ENCODE results near the gene CLEC18B.
"Not testable (repeated sequence)": the region's sequence is repeated elsewhere in the genome, so short reads cannot be mapped to it uniquely, and the experiment has no call there.

Gene CLEC18B

DNA sequence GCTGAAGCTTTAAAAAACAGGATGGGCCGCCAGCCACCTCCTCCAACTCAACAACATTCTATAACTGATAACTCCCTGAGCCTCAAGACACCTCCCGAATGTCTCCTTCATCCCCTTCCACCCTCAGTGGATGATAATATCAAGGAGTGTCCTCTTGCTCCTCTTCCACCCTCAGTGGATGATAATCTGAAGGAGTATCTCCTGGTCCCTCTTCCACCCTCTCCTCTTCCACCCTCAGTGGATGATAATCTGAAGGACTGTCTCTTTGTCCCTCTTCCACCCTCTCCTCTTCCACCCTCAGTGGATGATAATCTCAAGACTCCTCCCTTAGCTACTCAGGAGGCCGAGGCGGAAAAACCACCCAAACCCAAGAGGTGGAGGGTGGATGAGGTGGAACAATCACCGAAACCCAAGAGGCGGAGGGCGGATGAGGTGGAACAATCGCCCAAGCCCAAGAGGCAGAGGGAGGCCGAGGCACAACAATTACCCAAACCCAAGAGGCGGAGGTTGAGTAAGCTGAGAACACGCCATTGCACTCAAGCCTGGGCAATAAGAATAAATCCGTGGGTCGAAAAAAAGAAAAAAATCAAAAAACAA, 29.7 kb downstream of the CLEC18B start:
- H3K27me3 ChIP-seq (ENCODE audit: control insufficient read depth in 5 of 5, insufficient read depth in 4 of 5, low read length in 5 of 5); H3K9me3 ChIP-seq (ENCODE audit: control insufficient read depth in 5 of 5, low read length in 5 of 5); H3K36me3 ChIP-seq (ENCODE audit: control insufficient read depth in 5 of 5, insufficient read depth in 5 of 5, low read length in 5 of 5); H3K27ac ChIP-seq (ENCODE audit: low read depth, low read length); H3K9ac ChIP-seq (ENCODE audit: low read length in 5 of 5); H3K4me1 ChIP-seq (ENCODE audit: control insufficient read depth in 5 of 5, insufficient read depth in 5 of 5, low read length in 5 of 5); H3K4me3 ChIP-seq (ENCODE audit: low read depth in 1 of 5, low read length in 5 of 5): not testable (repeated sequence)

DNA sequence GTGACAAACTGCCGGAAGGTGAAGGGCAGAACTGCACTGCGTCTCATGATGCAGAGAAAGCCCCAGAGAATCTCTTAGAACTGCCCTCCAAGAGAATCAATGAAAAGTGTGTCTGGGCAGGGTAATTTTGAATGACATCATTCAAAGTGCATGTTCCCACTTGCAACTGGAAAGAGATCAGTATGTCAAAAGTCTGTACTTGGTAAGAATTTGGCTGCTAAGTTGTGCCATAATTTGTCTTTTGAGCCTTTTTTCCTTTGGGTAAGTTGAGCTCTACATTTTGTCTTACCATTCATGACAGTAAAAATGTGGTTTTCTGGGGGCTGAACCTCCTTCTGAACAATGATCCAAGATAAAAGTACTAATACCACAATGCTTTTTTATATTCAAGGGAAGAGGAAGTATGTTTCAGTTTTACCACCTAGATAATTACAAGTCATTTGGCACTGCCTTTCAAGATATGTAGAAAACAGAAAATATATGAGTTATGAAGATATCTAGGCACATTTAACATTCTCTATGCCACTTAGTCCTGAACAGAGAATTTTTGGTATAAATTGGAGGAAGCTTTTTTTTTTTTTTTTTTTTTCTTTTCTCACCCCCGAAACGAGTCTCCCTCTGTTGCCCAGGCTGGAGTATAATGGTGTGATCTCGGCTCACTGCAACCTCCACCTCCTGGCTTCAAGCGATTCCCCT, 38.8 kb downstream of the CLEC18B start:
- H3K4me1 ChIP-seq (ENCODE audit: control insufficient read depth in 5 of 5, insufficient read depth in 5 of 5, low read length in 5 of 5); H3K27ac ChIP-seq (ENCODE audit: low read depth, low read length); H3K9ac ChIP-seq (ENCODE audit: low read length in 5 of 5); H3K36me3 ChIP-seq (ENCODE audit: control insufficient read depth in 5 of 5, insufficient read depth in 5 of 5, low read length in 5 of 5); H3K9me3 ChIP-seq (ENCODE audit: control insufficient read depth in 5 of 5, low read length in 5 of 5); H3K4me3 ChIP-seq (ENCODE audit: low read depth in 1 of 5, low read length in 5 of 5); H3K27me3 ChIP-seq (ENCODE audit: control insufficient read depth in 5 of 5, insufficient read depth in 4 of 5, low read length in 5 of 5): not testable (repeated sequence)

DNA sequence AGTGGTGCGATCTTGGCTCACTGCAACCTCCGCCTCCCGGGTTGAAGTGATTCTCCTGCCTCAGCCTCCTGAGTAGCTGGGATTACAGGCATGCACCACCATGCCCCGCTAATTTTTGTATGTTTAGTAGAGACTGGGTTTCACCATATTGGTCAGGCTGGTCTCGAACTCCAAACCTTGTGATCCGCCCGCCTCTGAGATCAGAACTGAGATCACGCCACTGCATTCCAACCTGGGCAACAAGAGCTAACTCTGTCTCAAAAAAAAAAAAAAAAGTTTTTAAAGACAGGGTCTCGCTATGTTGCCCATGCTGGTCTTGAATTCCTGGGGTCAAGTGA, 47.5 kb downstream of the CLEC18B start:
- H3K9me3 ChIP-seq (ENCODE audit: control insufficient read depth in 5 of 5, low read length in 5 of 5), result not testable (repeated sequence)

DNA sequence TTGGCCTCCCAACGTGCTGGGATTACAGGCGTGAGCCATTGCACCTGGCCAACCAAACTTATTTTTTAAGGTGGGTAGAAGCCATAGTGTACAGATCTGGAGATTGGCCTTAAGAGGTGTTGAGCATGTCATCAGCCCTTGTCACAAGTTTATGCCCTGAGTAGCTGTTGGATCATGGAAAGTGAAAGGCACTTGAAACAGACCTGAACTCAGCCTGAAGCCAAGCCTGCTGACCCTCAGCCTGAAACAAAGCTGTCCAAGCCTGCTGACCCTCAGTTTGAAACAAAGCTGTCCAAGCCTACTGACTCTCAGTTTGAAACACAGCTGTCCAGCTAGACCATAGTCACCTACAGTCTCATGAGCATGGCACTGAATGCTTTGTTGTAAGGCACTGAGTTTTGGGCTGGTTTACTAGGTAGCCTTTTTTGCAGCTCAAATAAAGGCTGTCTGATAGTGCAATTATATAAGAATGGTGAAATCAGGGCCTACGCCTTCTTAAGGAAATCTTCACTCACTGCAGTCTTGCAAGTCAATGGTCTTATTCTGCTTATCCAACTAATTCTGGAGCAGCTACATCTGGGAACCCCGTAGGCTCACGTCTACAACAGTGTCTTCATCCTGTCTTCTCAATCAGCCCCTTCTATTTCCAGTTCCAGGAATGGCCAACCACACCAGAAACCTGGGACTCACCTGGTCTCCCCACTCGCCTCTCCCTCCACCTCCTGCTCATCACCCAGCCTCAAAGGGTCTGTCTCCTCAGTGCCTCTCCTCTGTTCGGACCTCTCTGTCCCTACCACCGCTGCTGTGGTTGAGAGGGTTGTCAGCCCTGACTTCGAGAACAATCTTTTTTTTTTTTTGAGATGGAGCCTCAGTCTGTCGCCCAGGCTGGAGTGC, 48.1 kb downstream of the CLEC18B start:
- Histone ChIP-seq H3K9ac (ENCODE audit: low read length in 5 of 5) (no peak overlapping the region), H3K27ac (ENCODE audit: low read depth, low read length) (no peak overlapping the region), H3K27me3 (ENCODE audit: control insufficient read depth in 5 of 5, insufficient read depth in 4 of 5, low read length in 5 of 5) (no peaks in the 10 kb centered on the region), H3K4me3 (ENCODE audit: low read depth in 1 of 5, low read length in 5 of 5) (no peak overlapping the region), H3K36me3 (ENCODE audit: control insufficient read depth in 5 of 5, insufficient read depth in 5 of 5, low read length in 5 of 5) (no peaks in the 10 kb centered on the region), H3K4me1 (ENCODE audit: control insufficient read depth in 5 of 5, insufficient read depth in 5 of 5, low read length in 5 of 5) (peaks cover 0 to 7% (median 4%) of the 10 kb centered on the region in 5 donors), H3K9me3 (ENCODE audit: control insufficient read depth in 5 of 5, low read length in 5 of 5) (no peaks in the 10 kb centered on the region)

More for the DNA sequence above, 47.5 kb downstream of the CLEC18B start:
- H3K27me3 ChIP-seq (ENCODE audit: control insufficient read depth in 5 of 5, insufficient read depth in 4 of 5, low read length in 5 of 5); H3K4me1 ChIP-seq (ENCODE audit: control insufficient read depth in 5 of 5, insufficient read depth in 5 of 5, low read length in 5 of 5); H3K36me3 ChIP-seq (ENCODE audit: control insufficient read depth in 5 of 5, insufficient read depth in 5 of 5, low read length in 5 of 5); H3K4me3 ChIP-seq (ENCODE audit: low read depth in 1 of 5, low read length in 5 of 5); H3K9ac ChIP-seq (ENCODE audit: low read length in 5 of 5); H3K27ac ChIP-seq (ENCODE audit: low read depth, low read length): not testable (repeated sequence)

DNA sequence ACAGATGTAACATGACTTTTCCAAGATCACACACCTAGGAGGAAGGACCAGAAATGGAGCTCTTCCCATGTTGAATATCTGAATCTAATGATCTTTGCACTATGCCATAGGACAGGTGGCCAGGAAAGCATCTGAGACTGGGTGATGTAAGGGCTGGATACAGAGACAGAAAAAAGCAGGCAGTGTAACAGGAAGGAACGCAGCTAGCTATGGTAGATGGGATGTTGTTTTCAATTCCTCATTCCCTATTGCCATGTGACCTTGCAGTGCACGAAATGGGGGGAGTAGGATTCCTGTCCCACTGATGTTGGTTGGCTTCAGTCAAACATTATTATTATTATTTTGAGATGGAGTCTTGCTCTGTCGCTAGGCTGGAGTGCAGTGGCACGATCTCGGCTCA, 48.9 kb downstream of the CLEC18B start:
- no peak overlapping the region for H3K27ac ChIP-seq (ENCODE audit: low read depth, low read length)
- H3K4me3 ChIP-seq (ENCODE audit: low read depth in 1 of 5, low read length in 5 of 5), result no peak overlapping the region
- peak overlapping the region in 1 of 5 donors; percentile 30 for H3K9ac ChIP-seq (ENCODE audit: low read length in 5 of 5)
- H3K27me3 ChIP-seq (ENCODE audit: control insufficient read depth in 5 of 5, insufficient read depth in 4 of 5, low read length in 5 of 5), result no peaks in the 10 kb centered on the region
- peaks cover under 1 to 10% (median 7%) of the 10 kb centered on the region in 5 donors for H3K4me1 ChIP-seq (ENCODE audit: control insufficient read depth in 5 of 5, insufficient read depth in 5 of 5, low read length in 5 of 5)
- H3K9me3 ChIP-seq (ENCODE audit: control insufficient read depth in 5 of 5, low read length in 5 of 5), result no peaks in the 10 kb centered on the region
- H3K36me3 ChIP-seq (ENCODE audit: control insufficient read depth in 5 of 5, insufficient read depth in 5 of 5, low read length in 5 of 5), result no peaks in the 10 kb centered on the region

DNA sequence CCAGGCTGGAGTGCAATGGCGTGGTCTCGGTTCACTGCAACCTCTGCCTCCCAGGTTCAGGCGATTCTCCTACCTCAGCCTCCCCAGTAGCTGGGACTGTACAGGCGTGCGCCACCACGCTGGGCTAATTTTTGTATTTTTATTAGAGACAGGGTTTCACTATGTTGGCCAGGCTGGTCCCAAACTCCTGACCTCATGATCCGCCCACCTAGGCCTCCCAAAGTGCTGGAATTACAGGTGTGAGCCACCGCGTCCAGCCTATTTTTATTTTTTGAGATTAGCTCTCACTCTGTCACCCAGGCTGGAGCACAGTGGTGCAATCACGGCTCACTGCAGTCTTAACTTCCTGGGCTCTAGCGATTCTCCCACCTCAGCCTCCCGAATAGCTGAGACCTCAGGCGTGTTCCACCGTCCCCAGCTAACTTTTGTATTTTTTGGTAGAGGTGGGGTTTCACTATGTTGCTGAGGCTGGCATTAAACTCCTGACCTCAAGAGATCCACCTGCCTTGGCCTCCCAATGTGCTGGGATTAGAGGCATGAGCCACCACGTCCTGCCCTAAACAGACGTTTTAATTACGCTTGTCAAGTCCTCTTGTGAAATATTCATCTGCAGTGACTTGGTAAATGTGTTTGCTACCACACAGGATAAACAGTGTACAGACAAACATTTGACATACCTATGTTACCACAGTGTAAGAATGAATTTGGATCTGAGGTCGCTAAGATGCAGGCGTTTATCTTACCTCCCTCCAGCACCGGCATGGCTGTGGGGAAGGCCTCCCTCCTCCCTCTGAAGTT, 50.7 kb downstream of the CLEC18B start:
- H3K27me3 ChIP-seq (ENCODE audit: control insufficient read depth in 5 of 5, insufficient read depth in 4 of 5, low read length in 5 of 5), result not testable (repeated sequence)

DNA sequence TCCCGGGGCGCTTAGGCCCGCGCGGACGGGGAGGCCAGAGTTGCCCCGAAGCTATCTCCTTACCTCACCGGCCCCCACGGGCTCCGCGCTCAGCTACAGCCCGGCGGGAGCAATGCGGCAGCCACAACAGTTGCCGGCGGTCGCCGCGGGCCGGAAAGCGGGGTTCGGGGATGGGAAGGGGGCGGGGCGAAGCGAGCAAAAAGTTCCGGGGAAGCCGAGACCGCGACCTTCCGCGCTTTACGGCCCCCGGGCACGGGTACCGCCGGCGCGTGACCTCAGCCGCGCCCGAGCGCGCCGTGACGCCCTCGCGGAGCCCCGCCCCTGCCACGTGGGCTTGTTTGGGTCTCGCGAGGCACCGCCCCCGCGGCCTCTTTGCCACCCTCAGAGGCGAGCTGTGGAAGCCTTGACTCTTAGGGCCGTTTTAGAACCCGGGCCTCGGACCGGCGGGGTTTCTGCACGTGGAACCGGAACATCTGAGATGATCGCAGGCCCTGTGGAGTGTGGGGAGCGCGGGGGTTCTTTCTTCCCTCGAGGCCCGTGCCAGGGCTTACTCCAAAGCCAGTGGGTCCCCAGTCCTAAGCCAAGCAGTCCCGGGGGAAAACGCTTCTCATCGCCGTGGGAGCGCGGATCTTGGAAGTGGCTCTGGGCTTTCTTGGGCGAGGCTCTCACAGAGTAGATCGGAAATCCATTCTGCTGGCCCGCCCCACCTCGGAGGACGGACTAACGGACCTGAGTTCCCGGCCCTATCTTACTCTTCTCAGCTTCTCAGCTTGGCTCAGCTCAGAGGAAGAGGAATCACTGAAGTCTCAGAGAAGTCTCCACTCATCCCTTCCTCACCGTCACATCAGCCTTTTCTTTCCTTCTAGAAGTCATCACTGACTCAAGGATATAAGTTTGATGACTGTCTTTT, 53.0 kb downstream of the CLEC18B start:
- not testable (repeated sequence) for H3K27me3 ChIP-seq (ENCODE audit: control insufficient read depth in 5 of 5, insufficient read depth in 4 of 5, low read length in 5 of 5); H3K9me3 ChIP-seq (ENCODE audit: control insufficient read depth in 5 of 5, low read length in 5 of 5)
- H3K9ac ChIP-seq (ENCODE audit: low read length in 5 of 5), result peak overlapping the region; percentile 66 to 89 (median 79)

More for the DNA sequence above, 50.7 kb downstream of the CLEC18B start:
- H3K9me3 ChIP-seq (ENCODE audit: control insufficient read depth in 5 of 5, low read length in 5 of 5); H3K4me3 ChIP-seq (ENCODE audit: low read depth in 1 of 5, low read length in 5 of 5); H3K27ac ChIP-seq (ENCODE audit: low read depth, low read length); H3K9ac ChIP-seq (ENCODE audit: low read length in 5 of 5); H3K36me3 ChIP-seq (ENCODE audit: control insufficient read depth in 5 of 5, insufficient read depth in 5 of 5, low read length in 5 of 5): not testable (repeated sequence)
- peaks cover 4 to 25% (median 17%) of the 10 kb centered on the region in 5 donors for H3K4me1 ChIP-seq (ENCODE audit: control insufficient read depth in 5 of 5, insufficient read depth in 5 of 5, low read length in 5 of 5)

DNA sequence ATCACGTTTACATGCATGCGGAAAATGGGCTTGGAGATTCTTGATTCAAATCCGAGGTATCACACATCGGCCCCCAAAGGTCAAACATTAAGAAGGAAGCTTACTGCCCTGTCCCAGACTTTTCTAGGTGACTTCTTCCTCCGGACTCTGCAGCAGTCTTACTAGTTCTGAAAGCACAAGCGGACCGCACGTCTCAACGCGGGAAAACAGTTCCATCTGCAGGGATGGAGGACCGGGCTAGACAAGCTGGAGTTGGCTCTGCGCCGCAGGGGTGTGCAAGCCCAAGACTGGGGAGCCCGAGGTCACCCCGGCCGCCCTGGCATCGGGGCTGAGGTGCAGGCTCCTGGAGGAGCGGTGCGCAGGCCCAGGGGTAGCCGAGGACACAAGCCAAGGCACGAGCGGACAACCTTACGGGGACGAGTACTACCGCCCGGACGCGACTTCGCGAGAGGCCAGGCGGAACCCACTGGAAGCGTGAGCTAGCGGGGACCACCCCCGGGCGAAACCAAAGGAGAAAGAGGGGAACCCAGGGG, 53.7 kb downstream of the CLEC18B start:
- Histone ChIP-seq H3K4me1 (ENCODE audit: control insufficient read depth in 5 of 5, insufficient read depth in 5 of 5, low read length in 5 of 5) (peaks cover 6 to 25% (median 17%) of the 10 kb centered on the region in 5 donors), H3K36me3 (ENCODE audit: control insufficient read depth in 5 of 5, insufficient read depth in 5 of 5, low read length in 5 of 5) (peaks cover 0 to 12% (median 5%) of the 10 kb centered on the region in 5 donors), H3K9ac (ENCODE audit: low read length in 5 of 5) (peak overlapping the region; percentile 66 to 89 (median 79)), H3K27ac (ENCODE audit: low read depth, low read length) (peak overlapping the region; percentile 83), H3K4me3 (ENCODE audit: low read depth in 1 of 5, low read length in 5 of 5) (peak overlapping the region; percentile 77 to 93 (median 86))
- H3K27me3 ChIP-seq (ENCODE audit: control insufficient read depth in 5 of 5, insufficient read depth in 4 of 5, low read length in 5 of 5); H3K9me3 ChIP-seq (ENCODE audit: control insufficient read depth in 5 of 5, low read length in 5 of 5): not testable (repeated sequence)

More for the DNA sequence above, 53.0 kb downstream of the CLEC18B start:
- peak overlapping the region; percentile 83 for H3K27ac ChIP-seq (ENCODE audit: low read depth, low read length)
- H3K4me1 ChIP-seq (ENCODE audit: control insufficient read depth in 5 of 5, insufficient read depth in 5 of 5, low read length in 5 of 5), result peaks cover 6 to 25% (median 17%) of the 10 kb centered on the region in 5 donors
- H3K4me3 ChIP-seq (ENCODE audit: low read depth in 1 of 5, low read length in 5 of 5), result peak overlapping the region; percentile 62 to 93 (median 86)
- peaks cover 0 to 10% (median 5%) of the 10 kb centered on the region in 5 donors for H3K36me3 ChIP-seq (ENCODE audit: control insufficient read depth in 5 of 5, insufficient read depth in 5 of 5, low read length in 5 of 5)
